GM18870 (cell line): ENCODE results near the gene CDCP2.

Experiments used
- ATAC-seq: cut with Tn5 transposase; IDR thresholded peaks from one replicate; pipeline ENCODE4 v1.9.1; 2021; ENCODE audit warnings: moderate library complexity; ENCODE audit not compliant: unreplicated experiment

The CDCP2 gene

GRCh38 chr1:54137534-54138061, 15.2 kb downstream of the CDCP2 start:
- no peak for ATAC-seq

DNA sequence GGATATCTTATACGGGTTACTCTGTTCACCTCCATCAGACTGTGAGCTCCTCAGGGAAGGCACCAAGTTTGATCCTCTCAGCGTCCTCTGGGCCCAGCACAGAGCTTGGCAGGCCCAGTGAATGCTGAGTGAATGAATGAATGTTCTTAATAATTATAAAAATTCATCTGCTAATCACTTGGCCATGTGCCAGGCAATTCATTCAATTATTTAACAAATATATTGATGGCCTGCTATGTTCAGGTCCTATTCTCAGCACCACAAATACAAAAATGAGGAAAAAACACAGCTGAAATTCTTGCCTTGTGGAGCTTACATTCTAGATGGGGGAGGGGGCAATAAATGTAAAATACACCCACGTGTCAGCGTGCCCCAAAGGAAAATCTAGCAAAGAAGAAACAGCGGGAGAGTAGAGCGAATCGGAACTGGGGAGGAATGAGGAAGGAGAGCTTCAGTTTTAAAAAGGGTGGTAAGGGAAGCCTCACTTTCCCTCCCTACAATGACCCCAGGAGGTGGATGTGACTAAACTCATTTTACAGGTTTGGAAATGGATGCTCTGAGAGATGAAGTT, 15.8 kb downstream of the CDCP2 start:
- no peak for ATAC-seq

GRCh38 chr1:54136269-54136896, 16.4 kb downstream of the CDCP2 start:
- ATAC-seq = no peak

DNA sequence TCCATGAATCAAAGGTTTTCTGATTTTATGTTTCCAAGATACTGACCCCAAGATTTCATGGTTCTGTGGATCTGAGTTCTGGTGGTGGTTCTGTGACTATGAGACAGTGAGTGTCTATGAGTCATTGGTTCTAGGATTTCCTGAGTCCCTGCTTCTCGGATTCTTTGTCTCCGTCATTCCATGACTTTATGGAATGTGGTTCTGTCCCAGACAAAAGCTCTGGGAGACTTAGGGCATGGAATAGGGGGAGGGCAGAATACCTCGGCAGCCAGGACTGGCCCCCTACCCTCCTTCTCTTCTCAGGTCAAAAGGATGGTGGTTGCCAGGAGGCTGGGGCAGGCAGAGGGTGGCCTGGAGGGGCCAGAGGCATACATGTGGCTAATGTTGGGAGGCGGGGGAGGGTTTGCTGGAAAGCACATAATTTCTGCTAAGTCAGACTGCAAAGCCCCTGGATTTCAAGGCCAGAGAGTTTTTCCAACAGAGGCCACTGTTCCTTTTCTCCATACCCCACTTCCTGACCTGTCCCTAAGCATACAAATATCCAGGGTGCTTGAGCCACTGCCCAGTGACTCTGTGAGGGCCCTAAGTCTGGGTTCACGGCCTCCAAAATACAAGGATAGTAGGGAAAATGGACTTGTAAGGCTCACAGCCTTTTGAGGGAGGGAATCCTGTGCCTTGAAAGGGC, 17.2 kb downstream of the CDCP2 start:
- ATAC-seq = no peak

DNA sequence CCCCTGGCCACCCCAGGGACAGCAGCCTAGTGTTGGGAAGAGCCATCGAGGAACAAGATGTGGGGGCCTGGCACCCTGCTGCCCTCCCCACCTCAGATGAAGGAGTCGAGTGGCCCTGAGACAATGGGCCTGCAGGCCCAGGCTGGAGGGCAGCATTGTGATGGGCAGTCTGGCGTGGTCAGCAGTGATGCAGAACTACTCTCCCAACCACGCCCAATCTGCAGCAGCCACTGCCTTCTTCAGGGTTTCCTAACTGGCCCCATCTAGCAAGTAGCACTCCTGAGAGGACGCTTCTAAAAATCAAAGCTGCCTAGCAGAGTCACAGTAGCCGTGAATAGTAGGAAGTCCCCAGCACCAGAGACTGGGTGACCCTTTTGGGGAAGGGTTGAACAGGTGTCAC, 18.5 kb downstream of the CDCP2 start:
- ATAC-seq = no peak

- no peak for ATAC-seq
These were observed 20.3 kb downstream of the CDCP2 start for GRCh38 chr1:54132495-54132894.

DNA sequence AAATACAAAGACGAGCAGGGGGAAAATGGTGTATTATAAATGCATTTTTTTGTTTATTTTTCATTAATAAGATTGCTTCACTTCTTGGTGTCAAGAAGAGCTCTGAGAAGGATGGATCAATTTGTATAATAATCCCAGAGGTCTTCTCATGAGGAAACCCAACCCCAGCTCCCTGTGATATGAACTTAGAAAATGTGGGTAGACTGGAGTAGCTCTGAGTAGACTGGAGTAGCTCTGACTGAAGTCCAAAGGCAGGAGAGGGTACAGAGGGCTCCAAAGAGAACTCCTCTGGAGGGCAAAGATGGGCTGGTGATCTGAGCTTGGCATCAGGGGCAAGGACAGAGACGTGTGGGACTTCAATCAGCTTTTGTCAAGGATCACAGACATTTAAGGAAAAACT, 21.4 kb downstream of the CDCP2 start:
- no peak for ATAC-seq

GRCh38 chr1:54129858-54130257, 22.9 kb downstream of the CDCP2 start:
- no peak for ATAC-seq

GRCh38 chr1:54127594-54128300, 25.1 kb downstream of the CDCP2 start:
- no peak for ATAC-seq

DNA sequence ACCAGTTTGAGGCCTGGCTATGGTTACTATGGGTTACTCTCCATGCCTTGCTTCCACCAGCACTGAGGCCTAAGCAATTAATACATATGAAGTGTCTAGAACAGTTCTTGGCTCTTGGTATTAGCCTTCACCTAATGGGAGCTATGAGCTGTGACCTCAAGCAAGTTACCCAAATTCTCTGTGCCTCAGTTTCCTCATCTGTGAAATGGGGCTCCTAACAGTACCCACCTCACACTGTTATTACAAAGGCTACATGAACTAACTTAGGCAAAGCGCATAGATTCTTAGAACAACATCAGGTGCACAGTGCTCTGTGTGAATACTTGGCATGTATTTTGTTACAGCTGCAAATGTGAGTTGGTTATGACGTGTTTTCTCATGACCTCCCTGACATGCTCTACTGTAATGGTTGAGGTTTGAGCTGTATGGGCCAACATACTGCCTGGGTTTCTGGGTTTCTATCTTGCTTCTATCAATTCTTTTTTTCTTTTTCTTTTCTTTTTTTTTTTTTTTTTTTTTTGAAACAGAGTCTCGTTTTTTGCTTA, 26.5 kb downstream of the CDCP2 start:
- ATAC-seq = no peak

GRCh38 chr1:54125386-54126070, 27.3 kb downstream of the CDCP2 start:
- no peak for ATAC-seq

- no peak for ATAC-seq
These were observed 27.9 kb downstream of the CDCP2 start for GRCh38 chr1:54124906-54125305.

DNA sequence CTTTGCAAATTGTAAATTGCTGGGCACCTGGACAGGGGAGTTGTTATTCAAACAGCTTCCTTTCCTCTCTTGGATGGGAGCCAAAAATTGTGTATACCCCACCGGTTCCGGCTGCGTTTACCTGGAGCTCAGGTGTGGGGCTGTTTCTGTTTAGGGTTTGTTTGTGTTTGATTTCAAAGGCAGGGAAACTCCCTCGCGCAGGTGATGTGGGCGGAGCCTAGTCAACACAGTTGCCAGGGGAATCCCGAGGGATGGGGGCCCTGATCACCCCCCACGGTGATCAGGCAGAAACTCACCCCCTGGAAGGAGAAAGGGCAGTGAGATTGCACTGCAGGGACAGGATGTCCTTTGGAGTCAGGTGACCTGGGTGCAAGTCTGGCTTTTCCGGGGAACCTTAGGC, 28.3 kb downstream of the CDCP2 start:
- ATAC-seq = no peak

GRCh38 chr1:54122992-54123391, 29.8 kb downstream of the CDCP2 start:
- no peak for ATAC-seq

GRCh38 chr1:54122135-54122751, 30.6 kb downstream of the CDCP2 start:
- no peak for ATAC-seq

DNA sequence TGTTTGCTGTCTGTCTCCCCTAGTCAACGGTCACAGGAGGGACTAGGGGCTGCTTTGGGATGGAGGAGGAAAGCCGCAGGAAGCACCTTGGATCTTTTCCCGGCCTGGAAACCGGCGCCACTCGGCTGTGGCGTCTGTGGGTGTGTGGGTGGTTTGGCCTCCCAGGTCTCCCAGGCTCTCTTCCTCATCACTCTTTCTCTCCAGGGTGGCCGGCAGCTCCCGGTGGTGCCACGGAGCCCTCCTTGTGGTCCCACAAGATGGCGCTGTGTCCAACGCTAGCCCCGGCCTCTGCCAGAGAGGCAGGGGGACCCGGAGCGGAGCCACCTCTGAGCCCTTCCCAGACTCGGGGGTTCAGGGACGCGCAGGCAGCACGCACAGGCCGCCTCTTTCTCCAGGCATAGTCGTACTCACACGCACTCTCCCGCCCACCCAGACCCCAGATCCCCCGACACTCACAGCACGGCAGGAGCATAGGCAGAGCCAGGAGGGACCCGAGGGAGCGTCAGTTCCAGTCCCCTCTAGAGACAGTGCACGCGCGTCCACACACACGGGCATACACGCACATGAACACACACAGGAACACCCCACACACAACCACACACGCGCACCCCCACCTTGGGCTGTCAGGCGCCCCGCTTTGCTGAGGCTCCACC, 31.2 kb downstream of the CDCP2 start:
- no peak for ATAC-seq

DNA sequence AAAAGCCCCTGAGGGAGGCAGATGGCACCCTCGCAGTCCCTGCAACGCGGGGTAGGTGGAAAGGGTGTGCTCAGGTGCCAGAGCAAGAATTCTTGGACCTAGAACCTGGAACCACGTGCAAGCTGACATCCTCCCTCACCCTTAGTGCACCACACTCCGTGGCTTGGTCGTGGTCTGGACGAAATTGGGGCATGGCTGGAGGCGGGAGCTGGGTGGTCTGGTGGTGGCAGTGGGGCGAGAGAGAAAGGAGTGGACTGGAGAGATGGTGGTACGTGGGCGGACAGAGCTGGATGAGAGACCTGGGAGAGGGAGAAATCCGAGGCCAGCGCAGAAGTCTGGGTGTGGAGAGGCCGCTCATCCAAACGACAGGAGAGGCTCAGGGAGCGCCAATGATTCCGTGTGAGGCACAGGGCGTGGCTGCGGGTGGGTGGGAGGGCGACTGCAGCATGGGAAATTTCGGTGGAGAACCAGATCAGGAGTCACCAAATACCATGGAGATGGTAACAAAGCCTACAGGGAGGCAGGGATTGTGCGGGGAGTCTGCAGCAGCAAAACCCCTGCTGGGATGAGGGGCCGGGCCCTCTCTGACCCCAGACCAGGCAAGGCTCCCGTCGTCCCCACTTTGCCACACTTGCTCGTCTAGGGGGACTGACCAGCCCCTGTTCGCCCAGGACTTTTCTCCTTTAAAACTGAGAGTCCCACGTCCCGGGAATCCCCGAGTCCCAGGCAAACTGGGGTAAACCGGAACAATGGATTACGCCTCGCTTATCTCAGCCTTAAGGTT, 31.9 kb downstream of the CDCP2 start:
- ATAC-seq = no peak

DNA sequence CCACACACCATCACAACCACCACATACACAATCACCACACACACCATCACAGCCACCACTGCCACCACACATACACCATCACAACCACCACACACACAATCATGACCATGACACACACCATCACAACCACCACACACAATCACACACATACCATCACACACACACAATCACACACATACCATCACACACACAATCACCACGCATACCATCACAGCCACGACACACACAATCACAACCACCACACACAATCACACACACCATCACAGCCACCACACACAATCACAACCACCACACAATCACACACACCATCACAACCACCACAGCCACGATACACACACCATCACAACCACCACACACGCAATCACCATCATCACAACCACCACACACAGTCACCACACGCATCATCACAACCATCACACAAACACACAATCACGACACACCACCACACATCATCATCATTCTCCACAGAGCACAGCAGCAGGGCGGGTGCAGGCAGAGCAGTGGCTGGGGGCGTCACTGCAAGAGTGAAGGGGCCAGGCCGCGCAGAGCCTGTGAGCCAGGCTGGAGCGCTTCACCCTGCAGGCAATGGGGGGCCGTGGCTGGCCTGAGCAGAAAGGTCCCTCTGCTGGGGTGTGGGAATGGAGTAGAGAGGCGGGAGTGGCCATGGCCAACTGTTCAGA, 32.6 kb downstream of the CDCP2 start:
- no peak for ATAC-seq

DNA sequence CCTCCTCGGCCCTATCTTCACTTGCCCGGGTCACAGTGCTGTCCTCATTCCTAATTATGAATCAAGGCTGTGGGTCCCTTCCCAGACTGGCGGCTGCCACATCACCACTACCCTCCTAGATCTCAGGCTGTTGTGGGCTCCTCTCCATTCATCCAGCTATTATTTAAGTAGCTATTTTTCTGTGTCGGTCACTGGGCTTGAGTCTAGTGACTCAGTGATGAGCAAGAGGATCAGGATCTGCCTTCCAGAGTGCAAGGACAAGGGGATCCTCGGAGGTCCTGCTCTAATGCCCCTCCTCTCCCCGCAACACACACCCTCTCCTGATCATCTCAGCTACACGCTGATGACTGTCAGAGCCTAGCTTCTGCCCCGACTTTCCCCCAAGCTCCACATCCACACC, 34.1 kb downstream of the CDCP2 start:
- no peak for ATAC-seq
